ENCODE measurements around the gene SRGAP2C.
"Not testable (repeated sequence)": the region's sequence is repeated elsewhere in the genome, so short reads cannot be mapped to it uniquely, and the experiment has no call there.

Gene SRGAP2C

GRCh38 chr1:121186191-121186590 lies 1.4 kb downstream of the SRGAP2C start:
- not testable (repeated sequence) for DNase-seq (ENCODE audit: low read depth in 3 of 3)

DNA sequence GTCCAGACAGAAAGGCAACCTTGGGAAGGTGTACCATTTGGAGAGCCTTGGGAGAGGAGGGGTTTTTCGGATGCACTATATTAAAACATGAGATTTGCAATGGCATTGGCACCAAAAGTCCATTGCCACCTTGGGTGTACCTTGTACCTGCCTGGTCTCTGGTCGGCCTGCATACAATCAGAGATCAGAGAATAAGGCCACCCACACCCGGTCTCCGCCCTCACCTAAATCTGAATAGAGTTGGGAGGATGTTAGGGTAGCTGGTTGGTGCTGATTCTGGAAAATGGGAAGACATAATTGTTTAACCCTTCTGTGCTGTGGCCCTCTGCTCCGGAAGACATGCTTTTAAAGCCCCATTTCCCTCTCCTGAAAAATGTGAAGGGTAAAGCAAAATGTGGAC lies 3.1 kb downstream of the SRGAP2C start:
- DNase-seq (ENCODE audit: low read depth in 3 of 3): not testable (repeated sequence)

DNA sequence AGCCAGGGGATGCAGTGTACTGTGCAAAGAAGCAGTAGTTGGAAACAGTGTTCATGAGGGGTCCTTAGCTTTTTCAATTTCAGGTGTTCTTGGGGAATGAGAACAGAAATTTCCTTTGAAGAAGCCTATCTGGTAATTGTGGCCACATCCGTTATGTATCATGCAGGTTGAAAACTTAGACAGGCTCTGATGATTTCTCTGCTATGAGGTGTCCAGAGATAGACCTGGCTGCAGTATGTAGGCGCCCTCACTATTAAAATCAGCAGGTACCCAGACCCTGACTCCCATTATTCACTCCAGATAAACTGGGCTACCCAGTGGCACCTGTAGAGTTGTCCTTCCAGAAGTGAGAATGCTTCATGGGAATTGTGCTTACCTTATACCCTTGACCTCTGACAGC lies 7.7 kb downstream of the SRGAP2C start:
- not testable (repeated sequence) for DNase-seq (ENCODE audit: low read depth in 3 of 3)

DNA sequence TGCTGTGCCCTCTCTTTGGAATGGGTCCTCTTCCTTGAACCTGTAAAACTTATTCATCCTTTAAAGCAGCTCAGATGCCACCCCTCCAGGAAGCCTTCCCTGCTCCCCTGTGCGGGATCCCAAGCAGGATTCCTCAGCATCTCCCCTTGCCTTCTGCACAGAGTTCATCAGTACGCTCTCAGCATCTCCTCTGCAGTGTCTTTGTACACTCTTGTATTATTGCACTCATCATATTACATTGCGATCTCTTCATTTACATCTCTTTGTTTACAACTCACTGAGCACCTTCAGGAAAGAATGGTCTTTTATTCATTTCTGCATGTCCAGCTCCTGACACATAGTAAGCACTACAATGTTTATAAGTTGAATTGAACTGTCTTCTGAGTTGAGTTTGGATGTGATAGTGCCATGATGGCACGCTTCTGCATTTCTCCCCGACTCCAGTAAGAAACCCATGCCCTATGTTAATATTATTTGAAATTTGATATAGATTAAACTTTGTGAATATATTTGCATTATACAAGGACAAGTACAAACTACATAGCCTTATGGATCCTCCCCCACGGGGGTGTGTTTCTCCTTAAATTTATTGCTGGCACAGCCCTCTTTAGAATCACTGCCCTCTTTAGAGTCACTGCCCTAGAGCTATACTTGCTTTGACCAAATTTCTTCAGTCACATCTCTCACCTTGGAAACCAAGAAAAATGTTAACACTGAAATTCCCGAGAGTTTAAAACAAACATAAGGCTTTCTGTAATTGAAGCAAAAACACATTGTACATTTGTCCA lies 12.5 kb downstream of the SRGAP2C start:
- not testable (repeated sequence) for DNase-seq (ENCODE audit: low read depth in 3 of 3)

GRCh38 chr1:121199763-121200162 lies 15.0 kb downstream of the SRGAP2C start:
- not testable (repeated sequence) for DNase-seq (ENCODE audit: low read depth in 3 of 3)

- DNase-seq (ENCODE audit: low read depth in 3 of 3): not testable (repeated sequence)
These were observed 15.5 kb downstream of the SRGAP2C start for GRCh38 chr1:121200232-121200631.

GRCh38 chr1:121200985-121201981 lies 16.5 kb downstream of the SRGAP2C start:
- DNase-seq (ENCODE audit: low read depth in 3 of 3): not testable (repeated sequence)

- DNase-seq (ENCODE audit: low read depth in 3 of 3): not testable (repeated sequence)
These were observed 18.2 kb downstream of the SRGAP2C start for GRCh38 chr1:121202986-121203385.

DNA sequence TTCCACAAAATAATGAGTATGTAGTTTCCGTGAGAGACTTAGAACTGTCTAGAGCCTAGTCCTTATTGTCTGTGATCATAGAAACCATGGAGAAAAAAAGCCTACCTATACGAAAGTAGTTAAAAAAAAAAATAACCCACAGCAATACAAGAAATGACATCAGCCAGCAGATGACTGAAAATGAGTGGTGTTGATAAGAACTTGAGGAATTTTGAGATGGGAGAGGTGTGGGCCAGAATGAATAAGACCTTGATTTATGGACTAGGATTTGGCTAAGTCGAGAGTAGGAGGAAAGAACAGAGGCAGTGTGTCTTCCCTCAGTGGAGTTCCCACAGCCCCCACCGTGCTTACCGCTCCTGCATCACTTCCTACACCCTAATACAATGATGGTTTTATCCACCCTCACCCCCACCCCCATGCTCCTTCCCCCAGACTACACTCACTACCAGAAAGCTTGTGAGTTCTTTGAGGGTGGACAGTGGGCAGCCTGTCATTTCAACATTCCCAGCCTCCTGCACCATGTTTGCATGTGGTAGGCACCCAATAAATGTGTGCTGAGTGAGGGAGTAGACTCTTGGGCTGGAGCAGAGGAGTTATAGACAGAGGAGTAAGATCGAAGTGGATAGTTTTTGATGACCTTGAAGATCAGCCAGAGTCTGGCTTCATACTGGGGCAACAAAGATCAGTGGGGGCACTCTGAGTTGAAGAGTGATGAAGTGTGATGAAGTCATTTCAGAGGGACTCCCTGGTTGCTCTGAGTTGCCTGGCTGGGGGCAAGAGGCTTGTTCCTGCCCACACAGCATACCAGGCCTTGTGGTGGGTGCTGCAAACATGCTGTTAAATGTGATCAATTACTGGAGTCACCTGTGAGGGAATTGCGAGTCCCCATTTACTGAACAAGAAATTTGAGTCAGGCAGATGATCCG lies 21.3 kb downstream of the SRGAP2C start:
- not testable (repeated sequence) for DNase-seq (ENCODE audit: low read depth in 3 of 3)

DNA sequence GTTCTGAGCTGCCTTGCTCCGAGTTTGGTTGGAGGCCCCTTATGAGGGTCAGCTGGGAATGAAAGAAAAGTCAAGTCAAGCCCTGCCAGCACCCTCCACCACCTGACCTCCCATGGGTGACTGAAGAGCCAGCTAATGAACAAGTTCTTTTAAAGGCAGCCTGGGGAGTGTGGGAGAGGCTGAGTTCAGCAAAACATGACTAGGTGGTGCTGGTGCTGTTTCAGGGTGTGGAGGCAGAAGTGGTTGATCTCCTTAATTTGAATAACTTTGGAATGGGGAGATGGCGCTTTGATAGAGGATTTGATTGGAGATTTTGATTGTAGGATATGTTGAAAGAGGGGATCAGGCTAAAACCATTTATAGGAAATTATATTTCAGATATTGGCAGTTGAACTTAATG lies 22.6 kb downstream of the SRGAP2C start:
- DNase-seq (ENCODE audit: low read depth in 3 of 3): not testable (repeated sequence)

- DNase-seq (ENCODE audit: low read depth in 3 of 3): not testable (repeated sequence)
These were observed 23.6 kb downstream of the SRGAP2C start for GRCh38 chr1:121208375-121208774.

DNA sequence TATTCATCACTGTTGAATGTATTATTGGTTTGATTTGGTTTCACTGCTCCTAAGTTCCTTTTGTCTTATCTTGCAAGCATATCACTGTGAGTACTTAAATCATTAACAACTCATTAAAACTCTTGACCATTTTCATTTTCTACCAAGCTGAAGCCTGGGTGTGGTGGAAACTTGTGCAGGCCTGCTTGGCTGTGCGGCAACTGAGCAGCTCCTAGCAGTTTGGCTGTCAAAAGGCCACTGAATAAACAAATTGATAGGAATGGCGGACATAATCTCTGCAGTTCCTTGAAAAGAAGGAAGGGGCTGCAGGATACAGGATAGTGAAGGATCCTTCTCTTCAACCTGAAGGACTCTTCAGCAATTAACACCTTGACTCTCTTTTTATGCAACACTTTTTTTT lies 26.0 kb downstream of the SRGAP2C start:
- DNase-seq (ENCODE audit: low read depth in 3 of 3): not testable (repeated sequence)

- not testable (repeated sequence) for DNase-seq (ENCODE audit: low read depth in 3 of 3)
These were observed 28.7 kb downstream of the SRGAP2C start for GRCh38 chr1:121213491-121213890.

- DNase-seq (ENCODE audit: low read depth in 3 of 3): not testable (repeated sequence)
These were observed 29.9 kb downstream of the SRGAP2C start for GRCh38 chr1:121214544-121215156.

- not testable (repeated sequence) for DNase-seq (ENCODE audit: low read depth in 3 of 3)
These were observed 31.1 kb downstream of the SRGAP2C start for GRCh38 chr1:121215699-121216417.

DNA sequence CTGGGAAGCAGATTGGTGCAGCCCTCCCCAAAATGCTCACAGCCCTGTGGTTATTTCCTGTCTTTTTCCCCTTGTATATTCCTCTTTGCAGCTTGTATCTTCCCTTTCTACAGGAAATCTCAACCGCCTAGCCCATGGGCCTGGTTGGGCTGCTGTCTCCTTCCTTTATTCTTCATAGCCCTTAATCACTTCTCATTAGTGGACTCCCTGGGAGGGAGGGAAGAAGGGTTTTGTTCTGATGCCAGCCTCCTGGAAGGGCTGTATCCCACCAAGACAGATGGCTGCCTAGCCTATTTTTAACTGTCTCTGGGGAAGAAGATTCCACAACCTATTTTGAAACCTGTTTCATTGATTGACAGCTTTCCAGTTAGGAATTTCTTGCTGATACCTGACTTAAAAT lies 31.9 kb downstream of the SRGAP2C start:
- not testable (repeated sequence) for DNase-seq (ENCODE audit: low read depth in 3 of 3)

GRCh38 chr1:121221770-121222169 lies 37.0 kb downstream of the SRGAP2C start:
- not testable (repeated sequence) for DNase-seq (ENCODE audit: low read depth in 3 of 3)

GRCh38 chr1:121224714-121225113 lies 39.9 kb downstream of the SRGAP2C start:
- DNase-seq (ENCODE audit: low read depth in 3 of 3): not testable (repeated sequence)

GRCh38 chr1:121226295-121226904 lies 41.6 kb downstream of the SRGAP2C start:
- DNase-seq (ENCODE audit: low read depth in 3 of 3): not testable (repeated sequence)

DNA sequence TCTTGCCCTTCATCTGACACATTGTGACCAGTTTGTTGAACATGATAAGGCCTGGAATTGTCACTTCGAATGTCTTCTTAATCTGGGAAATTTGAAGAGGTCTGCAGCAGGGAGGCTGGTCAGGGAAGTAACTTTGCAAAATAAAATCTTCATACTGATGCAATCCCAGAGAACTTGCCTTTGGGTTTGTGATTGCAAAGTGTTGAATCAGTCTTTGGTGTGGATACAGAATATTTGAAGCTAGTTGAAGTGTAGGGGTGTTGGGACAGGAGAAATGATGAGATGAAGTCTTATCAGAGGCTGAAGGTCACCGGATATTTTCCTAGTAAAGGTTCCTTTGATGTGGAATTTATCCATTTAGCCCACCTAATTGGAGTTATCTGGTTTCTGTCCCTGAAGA lies 42.1 kb downstream of the SRGAP2C start:
- DNase-seq (ENCODE audit: low read depth in 3 of 3): not testable (repeated sequence)
